Measurements from ENCODE around the gene DNM3. TPM values are rescaled to one million over a fixed set of nuclear protein-coding genes. Genes with fewer than 3 reads are reported as not detected.

The DNM3 gene
- total RNA-seq, 1 donor from 2014 or later, result 9.6 TPM

DNA sequence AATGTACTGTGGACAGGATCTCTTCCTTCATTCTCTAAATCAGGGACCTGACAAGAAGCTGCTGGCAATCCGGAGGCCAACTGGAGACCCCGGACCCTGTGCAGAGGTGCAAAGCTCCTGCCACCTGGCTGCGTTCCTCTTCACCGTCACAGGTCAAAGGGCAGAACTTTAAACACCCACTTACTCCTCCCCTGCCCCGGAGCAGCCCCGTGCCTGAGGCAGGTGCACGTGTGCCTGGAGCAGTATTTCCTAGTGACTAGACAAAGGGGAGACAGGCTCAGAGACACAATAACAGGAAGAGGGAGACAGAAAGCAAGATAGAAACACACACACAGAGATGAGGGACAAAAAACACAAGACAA lies 609.2 kb downstream of the DNM3 start:
- Histone ChIP-seq H3K36me3 (no peaks in the 10 kb centered on the region), H3K27ac (no peak overlapping the region), H3K4me1 (no peaks in the 10 kb centered on the region), H3K4me3 (no peak overlapping the region), H3K9me3 (no peaks in the 10 kb centered on the region), H3K27me3 (no peaks in the 10 kb centered on the region)
- DNase-seq (ENCODE audit: low spot score in 2 of 2), result no peak
- intact Hi-C loops (cut with DNase I), result no loop called here
- TF ChIP-seq, protein P1, sequence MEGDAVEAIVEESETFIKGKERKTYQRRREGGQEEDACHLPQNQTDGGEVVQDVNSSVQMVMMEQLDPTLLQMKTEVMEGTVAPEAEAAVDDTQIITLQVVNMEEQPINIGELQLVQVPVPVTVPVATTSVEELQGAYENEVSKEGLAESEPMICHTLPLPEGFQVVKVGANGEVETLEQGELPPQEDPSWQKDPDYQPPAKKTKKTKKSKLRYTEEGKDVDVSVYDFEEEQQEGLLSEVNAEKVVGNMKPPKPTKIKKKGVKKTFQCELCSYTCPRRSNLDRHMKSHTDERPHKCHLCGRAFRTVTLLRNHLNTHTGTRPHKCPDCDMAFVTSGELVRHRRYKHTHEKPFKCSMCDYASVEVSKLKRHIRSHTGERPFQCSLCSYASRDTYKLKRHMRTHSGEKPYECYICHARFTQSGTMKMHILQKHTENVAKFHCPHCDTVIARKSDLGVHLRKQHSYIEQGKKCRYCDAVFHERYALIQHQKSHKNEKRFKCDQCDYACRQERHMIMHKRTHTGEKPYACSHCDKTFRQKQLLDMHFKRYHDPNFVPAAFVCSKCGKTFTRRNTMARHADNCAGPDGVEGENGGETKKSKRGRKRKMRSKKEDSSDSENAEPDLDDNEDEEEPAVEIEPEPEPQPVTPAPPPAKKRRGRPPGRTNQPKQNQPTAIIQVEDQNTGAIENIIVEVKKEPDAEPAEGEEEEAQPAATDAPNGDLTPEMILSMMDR (IDR thresholded peaks at IDR 0.05), result no peak

DNA sequence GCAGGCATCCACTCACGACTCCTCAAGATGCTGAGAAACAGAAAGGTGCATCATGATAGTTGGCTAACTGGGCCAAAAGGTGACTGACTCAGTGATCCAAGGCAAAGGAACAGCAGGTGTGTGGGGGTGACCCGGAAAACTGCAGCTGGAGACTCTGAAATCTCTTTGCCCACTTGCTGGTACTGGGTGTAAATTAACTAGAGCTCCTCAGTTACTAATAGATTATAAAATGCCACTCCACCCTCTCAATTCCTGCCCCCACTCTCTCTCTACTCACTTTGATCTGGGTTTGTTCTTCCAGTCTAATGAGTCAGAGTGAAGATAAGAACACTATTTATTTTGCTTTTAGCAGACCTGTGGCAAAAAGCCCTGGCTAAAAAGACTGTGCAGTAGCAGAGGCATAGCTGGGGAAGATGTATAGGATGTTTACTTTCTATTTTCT lies 609.7 kb downstream of the DNM3 start:
- intact Hi-C loops (cut with DNase I), result no loop called here

DNA sequence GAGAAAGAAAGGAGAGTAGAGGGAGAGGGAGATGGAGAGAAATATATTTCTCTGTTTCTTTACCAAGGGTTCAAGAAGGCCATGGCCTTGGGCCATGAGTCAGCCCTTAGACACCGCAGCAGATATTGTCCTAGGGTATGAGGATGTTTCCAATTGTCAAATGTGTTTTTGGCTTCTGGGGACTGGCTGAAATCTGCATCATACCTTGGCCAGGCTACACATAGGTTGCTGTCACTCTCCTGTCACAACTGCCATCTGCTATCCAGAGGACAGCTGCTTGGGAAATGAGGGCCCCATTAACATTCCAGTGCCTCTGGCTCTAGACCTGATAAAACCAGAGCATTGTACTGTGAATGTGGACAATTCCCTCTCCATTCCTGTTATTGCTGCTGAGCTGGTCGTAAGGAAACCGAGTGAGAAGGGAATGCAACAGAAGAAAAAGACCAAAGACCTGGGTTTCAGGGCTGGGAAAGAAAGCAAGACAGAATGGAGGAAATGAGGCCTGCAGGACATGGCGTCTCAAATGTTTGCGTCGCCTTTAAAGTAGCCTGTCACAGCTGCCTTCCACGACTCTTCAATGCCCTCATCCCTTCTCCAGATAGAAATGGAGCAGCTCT lies 611.3 kb downstream of the DNM3 start:
- Histone ChIP-seq H3K36me3 (no peaks in the 10 kb centered on the region), H3K27ac (no peak overlapping the region), H3K4me3 (no peak overlapping the region), H3K4me1 (no peaks in the 10 kb centered on the region), H3K27me3 (no peaks in the 10 kb centered on the region), H3K9me3 (no peaks in the 10 kb centered on the region)
- intact Hi-C loops (cut with DNase I), result no loop called here
- DNase-seq (ENCODE audit: low spot score in 2 of 2), result no peak
- TF ChIP-seq, protein P1 (IDR thresholded peaks at IDR 0.05), result no peak

More for the DNA sequence above, 609.7 kb downstream of the DNM3 start:
- DNase-seq (ENCODE audit: low spot score in 2 of 2), result no peak
- Histone ChIP-seq H3K4me3 (no peak overlapping the region), H3K36me3 (no peaks in the 10 kb centered on the region), H3K27me3 (no peaks in the 10 kb centered on the region), H3K4me1 (no peaks in the 10 kb centered on the region), H3K27ac (no peak overlapping the region), H3K9me3 (no peaks in the 10 kb centered on the region)
- TF ChIP-seq, protein P1 (IDR thresholded peaks at IDR 0.05), result no peak

DNA sequence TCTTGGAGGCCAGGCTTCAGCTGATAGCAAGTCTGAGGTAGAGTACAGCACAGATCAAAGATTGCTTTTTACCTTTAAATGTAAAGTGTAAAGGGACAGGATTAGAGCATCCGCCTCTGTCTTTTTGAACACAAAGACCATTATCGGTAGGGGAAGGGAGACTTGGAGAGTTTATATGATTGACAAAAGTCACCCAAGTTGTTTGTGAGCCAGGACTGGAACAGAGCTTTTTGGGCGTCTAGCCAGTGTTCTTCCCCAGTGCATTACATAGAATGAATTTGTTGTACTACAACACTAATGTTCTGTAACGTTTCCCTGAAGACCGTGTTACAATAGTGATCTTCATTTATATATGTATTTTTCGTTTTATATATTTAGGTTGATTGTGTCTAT lies 611.9 kb downstream of the DNM3 start:
- Histone ChIP-seq H3K4me3 (no peak overlapping the region), H3K9me3 (no peaks in the 10 kb centered on the region), H3K27me3 (no peaks in the 10 kb centered on the region), H3K36me3 (no peaks in the 10 kb centered on the region), H3K27ac (no peak overlapping the region), H3K4me1 (no peaks in the 10 kb centered on the region)
- TF ChIP-seq, protein P1 (IDR thresholded peaks at IDR 0.05), result no peak
- intact Hi-C loops (cut with DNase I), result no loop called here
- DNase-seq (ENCODE audit: low spot score in 2 of 2), result no peak

GRCh38 chr1:172453607-172454006 lies 612.3 kb downstream of the DNM3 start:
- H3K9me3 ChIP-seq, result no peaks in the 10 kb centered on the region
- no peaks in the 10 kb centered on the region for H3K27me3 ChIP-seq
- no peaks in the 10 kb centered on the region for H3K36me3 ChIP-seq
- TF ChIP-seq, protein P1 (IDR thresholded peaks at IDR 0.05), result no peak
- no peak for DNase-seq (ENCODE audit: low spot score in 2 of 2)
- H3K4me1 ChIP-seq, result no peaks in the 10 kb centered on the region
- no peak overlapping the region for H3K4me3 ChIP-seq
- no peak overlapping the region for H3K27ac ChIP-seq
- intact Hi-C loops (cut with DNase I), result no loop called here

GRCh38 chr1:172455451-172455850 lies 614.2 kb downstream of the DNM3 start:
- H3K4me1 ChIP-seq, result no peaks in the 10 kb centered on the region
- H3K27me3 ChIP-seq, result no peaks in the 10 kb centered on the region
- no peaks in the 10 kb centered on the region for H3K9me3 ChIP-seq
- no peak overlapping the region for H3K4me3 ChIP-seq
- no peak overlapping the region for H3K27ac ChIP-seq
- no peak for DNase-seq (ENCODE audit: low spot score in 2 of 2)
- TF ChIP-seq, protein P1 (IDR thresholded peaks at IDR 0.05), result no peak
- no peaks in the 10 kb centered on the region for H3K36me3 ChIP-seq
- intact Hi-C loops (cut with DNase I), result no loop called here

All from ascending aorta (tissue), 2 donors.